Pancreas (tissue), 10 donors: Measurements from ENCODE around the gene SLIT3. TPM values are rescaled to one million over a fixed set of nuclear protein-coding genes. Genes with fewer than 3 reads are reported as not detected.
A peak's percentile ranks its signal among the peaks of the same experiment; 100 is the strongest.

Source experiments
- ATAC-seq, 4 donors: fragments of 200-7000 bp; cut with Tn5 transposase; one replicate each; pipeline versions ENCODE4 v1.8.0 to v1.9.1; 2020; ENCODE audit warnings: mild to moderate bottlenecking in 4 of 4, moderate library complexity in 4 of 4
- DNase-seq, 6 donors: peaks; one replicate each; pipeline ENCODE4 v3.0.0-alpha.2; 2020
- FAIRE-seq: peaks from 2 replicates; lab custom pipeline; 2012; peaks lifted over from hg19 to GRCh38; lab: Jason Lieb, UNC
- H3K27ac ChIP-seq, 4 donors: fragments of 200-600 bp; sonication (generic); 1 replicate in 3 of 4; 2 replicates in 1 of 4; pipeline versions ENCODE4 v1.5.0 to v1.8.0; 2020
- H3K27me3 ChIP-seq, 4 donors: fragments of 200-600 bp; one replicate each; pipeline ENCODE4 v1.8.0; 2021
- H3K36me3 ChIP-seq, 3 donors: fragments of 200-600 bp; sonication (generic) in 1 of 3; one replicate each; pipeline versions ENCODE4 v1.5.0 to v1.8.0; 2020 to 2021
- H3K4me1 ChIP-seq, 3 donors: fragments of 200-600 bp; one replicate each; pipeline ENCODE4 v1.8.0; 2021
- H3K4me3 ChIP-seq, 4 donors: fragments of 200-600 bp; sonication (generic) in 2 of 4; one replicate each; pipeline versions ENCODE4 v1.5.0 to v1.8.0; 2020 to 2021
- H3K9me3 ChIP-seq, 4 donors: fragments of 200-600 bp; one replicate each; pipeline ENCODE4 v1.8.0; 2021
- CTCF ChIP-seq, 4 donors: fragments of 200-600 bp; sonication (generic) in 3 of 4; IDR thresholded peaks; one replicate each; pipeline versions ENCODE4 v1.5.0 to v1.8.0; 2021; ENCODE audit warnings: antibody characterized with exemption in 4 of 4
- WGBS, 2 donors: extraction: QIAGEN DNeasy Blood & Tissue Kit; methylation state at CpG; one replicate each; pipeline ENCODE4 v1.1.7; 2013; 5-methylcytosine and 5-hydroxymethylcytosine counted together
- intact Hi-C, 3 donors: fragments of 100-400 bp; cut with DNase I; formaldehyde crosslinking; loops; one replicate each; pipeline versions ENCODE4 v1.11.1 to v1.14.2; 2022
- polyA plus RNA-seq, 2 donors: library from polyadenylated mRNA; stranded (reverse); fragments of 200-250 nt; gene quantifications; one replicate each; pipeline ENCODE4 v1.2.3, GENCODE V29; 2013
- total RNA-seq, 6 donors: library from RNA; stranded (reverse); fragmentation: NEBNext Ultra II Directional in 4 of 6; extraction: Animal tissue kit (Norgen Biotek cat#: 25700) in 4 of 6; gene quantifications; one replicate each; pipeline versions ENCODE4 v1.2.1 to v1.2.4, GENCODE V29; 2021 to 2023
- donor health status: healthy with polysubstance abuse.
- donor health status: DM: no; HTN: no; CAD: no; lungs with moderate emphysema.
- donor health status: DM: no; HTN: no; CAD: no.
- donor health status: control.
- donor health status: control.
- donor health status: Bipolar disorder and iron deficiency.
- donor health status: DM: yes; HTN: yes; CAD: no.
- donor health status: DM: no; HTN: no; CAD: no.
- donor health status: DM: no; HTN: no; CAD: no.
- donor health status: DM: yes; HTN: yes; CAD: no.

Gene SLIT3
- total and polyA plus RNA-seq, 8 donors, result 1.1 to 11.4 (median 2.1) TPM

DNA sequence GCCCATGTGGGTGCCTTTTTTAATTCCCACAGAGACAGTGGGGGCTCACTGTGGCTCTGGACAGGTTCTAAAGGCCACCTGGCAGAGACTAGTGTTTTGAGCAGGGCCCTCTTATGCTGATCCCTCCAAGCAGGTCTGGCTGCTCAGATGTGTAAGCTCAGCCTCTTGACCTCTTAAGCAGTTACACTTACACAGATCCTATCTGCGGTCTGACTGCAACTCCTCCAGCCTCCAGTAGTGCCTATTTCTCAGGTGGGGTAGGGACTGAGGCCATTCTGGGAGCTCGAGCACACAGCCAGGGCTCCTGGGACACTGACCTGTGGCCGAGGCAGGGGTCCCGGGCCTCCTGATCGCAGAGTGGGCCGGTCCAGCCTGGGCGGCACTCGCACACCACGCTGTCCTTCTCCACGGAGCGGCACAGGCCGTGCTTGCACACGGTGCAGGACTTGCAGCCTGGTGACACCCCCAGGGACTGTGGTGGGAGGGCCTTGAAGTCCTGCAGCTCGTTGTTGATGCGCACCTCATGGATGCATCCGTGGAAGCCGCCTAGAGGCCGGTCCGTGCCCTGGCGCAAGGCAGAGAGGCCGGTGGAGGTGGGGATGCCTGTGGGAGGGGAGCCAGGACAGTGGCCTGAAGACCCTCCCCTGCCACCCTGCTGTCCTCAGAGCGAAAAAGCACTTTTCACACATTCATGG, 629.9 kb downstream of the SLIT3 start:
- no peaks in the 10 kb centered on the region for H3K9me3 ChIP-seq
- DNase-seq (peak in 1 of 6 donors; percentile 68), ATAC-seq (no peak), FAIRE-seq (no peak)
- H3K4me3 ChIP-seq, result no peak overlapping the region
- no peaks in the 10 kb centered on the region for H3K4me1 ChIP-seq
- H3K36me3 ChIP-seq, result no peaks in the 10 kb centered on the region
- TF ChIP-seq CTCF (IDR thresholded peaks at IDR 0.05), result no peak
- 71 to 75% methylated on average over 22 of the region's 22 CpGs for WGBS, 2 donors
- intact Hi-C loops, result loop anchor here in 1 of 3 donors (10.0 kb wide), 1 partner anchor 634 kb away; the partner anchor contains the start of gene SLIT3
- H3K27me3 ChIP-seq, result no peaks in the 10 kb centered on the region
- H3K27ac ChIP-seq, result no peak overlapping the region

DNA sequence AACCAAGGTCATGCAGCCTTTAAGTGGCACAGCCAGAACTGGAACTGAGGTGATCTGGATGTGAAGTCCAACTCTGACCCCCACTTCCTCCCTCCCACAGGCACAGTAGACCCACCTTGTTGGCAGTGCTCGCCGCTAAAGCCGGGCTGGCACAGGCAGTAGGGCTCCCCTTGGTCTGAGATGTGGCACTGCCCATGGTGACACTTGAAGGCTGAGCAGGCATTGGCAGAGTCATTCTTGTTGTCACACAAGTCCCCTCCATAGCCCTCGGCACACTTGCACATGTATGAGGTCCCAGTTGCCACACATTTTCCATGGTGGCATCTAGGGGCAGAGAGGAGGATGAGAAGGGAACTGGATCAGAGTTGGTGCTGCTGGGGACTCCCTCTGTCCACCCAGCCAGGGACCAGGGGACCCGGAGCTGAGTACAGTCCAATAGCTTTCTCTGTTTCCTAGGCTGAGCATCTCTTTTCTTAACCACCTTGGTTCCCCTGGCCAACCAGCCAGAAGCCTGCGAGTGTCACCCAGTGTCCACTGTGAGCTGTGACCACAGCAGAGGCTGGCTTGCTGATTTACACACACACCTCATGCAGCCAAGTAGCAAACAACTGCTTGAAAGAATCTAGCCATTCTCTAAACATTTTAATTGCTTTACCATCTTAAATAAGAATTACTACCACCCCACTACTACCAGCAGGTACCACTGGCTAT, 631.1 kb downstream of the SLIT3 start:
- WGBS, 2 donors, result 86 to 93% methylated on average over 6 of the region's 6 CpGs
- no peaks in the 10 kb centered on the region for H3K27me3 ChIP-seq
- no peaks in the 10 kb centered on the region for H3K9me3 ChIP-seq
- intact Hi-C loops, result loop anchor here in 1 of 3 donors (10.0 kb wide), 1 partner anchor 635 kb away; the partner anchor contains the start of gene SLIT3
- H3K4me3 ChIP-seq, result no peak overlapping the region
- TF ChIP-seq CTCF (IDR thresholded peaks at IDR 0.05), result no peak
- ATAC-seq, result no peak
- no peaks in the 10 kb centered on the region for H3K4me1 ChIP-seq
- DNase-seq, result no peak
- no peak overlapping the region for H3K27ac ChIP-seq
- no peaks in the 10 kb centered on the region for H3K36me3 ChIP-seq
- no peak for FAIRE-seq

- intact Hi-C loops, result no loop called here
- no peak for FAIRE-seq
- H3K36me3 ChIP-seq, result no peaks in the 10 kb centered on the region
- no peaks in the 10 kb centered on the region for H3K4me1 ChIP-seq
- ATAC-seq, result no peak
- H3K27me3 ChIP-seq, result no peaks in the 10 kb centered on the region
- WGBS, 2 donors, result 89 to 95% methylated on average over 4 of the region's 4 CpGs
- no peak overlapping the region for H3K4me3 ChIP-seq
- no peak for DNase-seq
- TF ChIP-seq CTCF (IDR thresholded peaks at IDR 0.05), result no peak
- no peaks in the 10 kb centered on the region for H3K9me3 ChIP-seq
- no peak overlapping the region for H3K27ac ChIP-seq
Measured at GRCh38 chr5:168669156-168669555, 631.8 kb downstream of the SLIT3 start.

- WGBS, 2 donors, result 98 to 100% methylated on average over 1 of the region's 1 CpG
- no peaks in the 10 kb centered on the region for H3K9me3 ChIP-seq
- H3K4me1 ChIP-seq, result no peaks in the 10 kb centered on the region
- no peak for FAIRE-seq
- intact Hi-C loops, result no loop called here
- H3K4me3 ChIP-seq, result no peak overlapping the region
- no peak for DNase-seq
- no peaks in the 10 kb centered on the region for H3K36me3 ChIP-seq
- H3K27me3 ChIP-seq, result no peaks in the 10 kb centered on the region
- ATAC-seq, result no peak
- no peak overlapping the region for H3K27ac ChIP-seq
- TF ChIP-seq CTCF (IDR thresholded peaks at IDR 0.05), result no peak
Measured at GRCh38 chr5:168668078-168668477, 632.9 kb downstream of the SLIT3 start.
